D721Med (cell line): ENCODE data around the gene FRMPD1.
A peak's percentile ranks its signal among the peaks of the same experiment; 100 is the strongest.

ENCODE experiments used
- DNase-seq: peaks from one replicate; pipeline ENCODE4 v3.0.0; 2011; ENCODE audit warnings: low spot score; ENCODE audit not compliant: insufficient read length
- FAIRE-seq: peaks from 2 replicates; lab custom pipeline; 2011; peaks lifted over from hg19 to GRCh38; lab: Jason Lieb, UNC
- CTCF ChIP-seq: IDR thresholded peaks from 2 replicates; pipeline ENCODE4 v1.5.1; 2012; ENCODE audit warnings: mild to moderate bottlenecking, control low read depth; ENCODE audit not compliant: insufficient read depth; ENCODE audit errors: missing control alignments

The FRMPD1 gene

GRCh38 chr9:37769995-37770394 lies 119.2 kb downstream of the FRMPD1 start:
- DNase-seq (no peak), FAIRE-seq (no peak)
- no peak for TF ChIP-seq CTCF

- DNase-seq (no peak), FAIRE-seq (no peak)
- TF ChIP-seq CTCF = no peak
Measured at GRCh38 chr9:37775216-37775919, 124.6 kb downstream of the FRMPD1 start.

GRCh38 chr9:37776328-37776727 lies 125.6 kb downstream of the FRMPD1 start:
- no peak for TF ChIP-seq CTCF
- FAIRE-seq (no peak), DNase-seq (no peak)

- FAIRE-seq = no peak
- TF ChIP-seq CTCF = no peak
- no peak for DNase-seq
Measured at GRCh38 chr9:37778534-37778933, 127.8 kb downstream of the FRMPD1 start.

- DNase-seq (no peak), FAIRE-seq (no peak)
- TF ChIP-seq CTCF = no peak
Measured at GRCh38 chr9:37784291-37784615, 133.5 kb downstream of the FRMPD1 start.

- DNase-seq (peak; percentile 74), FAIRE-seq (no peak)
- TF ChIP-seq CTCF = peak; percentile 17
Measured at GRCh38 chr9:37784616-37785483, 134.1 kb downstream of the FRMPD1 start, which contains the start of gene EXOSC3. EXOSC3 (minus strand) TSS chr9:37785064; CDS start chr9:37785044, 20 bp downstream.
